Measurements from ENCODE around the gene KIAA1958. TPM values are rescaled to one million over a fixed set of nuclear protein-coding genes. Genes with fewer than 3 reads are reported as not detected.

Gene KIAA1958
- total and polyA plus RNA-seq, 2 of the 4 experiments (the other 2 are of a cell fraction), result 0.65 to 1.8 TPM

DNA sequence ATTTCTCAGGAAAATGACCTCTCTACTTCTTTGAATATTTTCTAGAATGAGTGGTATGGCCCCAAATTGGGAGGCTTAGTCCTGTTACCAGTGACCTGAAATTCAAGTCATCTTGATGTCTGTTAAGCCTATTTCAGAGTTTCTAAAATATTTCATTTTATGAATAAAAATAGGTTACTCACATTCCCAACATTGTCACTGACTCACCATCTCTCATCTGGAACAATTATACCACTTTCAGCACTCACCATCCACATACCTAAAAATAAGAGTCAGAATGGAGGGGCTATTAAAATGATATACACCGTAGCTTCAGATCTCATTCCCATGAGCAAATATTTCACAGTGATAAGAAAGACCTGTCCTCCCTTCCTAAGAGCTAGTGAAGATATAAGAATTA is 71.8 kb downstream of the KIAA1958 start:
- no peak overlapping the region for H2BK20ac ChIP-seq (ENCODE audit: low read depth, low read length)
- no peak for TF ChIP-seq RCOR1 (IDR thresholded peaks at IDR 0.05; ENCODE audit: insufficient replicate concordance, low read length)
- TF ChIP-seq MXI1 (IDR thresholded peaks at IDR 0.05; ENCODE audit: borderline replicate concordance, low read depth, low read length), result no peak
- no peak for TF ChIP-seq CHD1 (IDR thresholded peaks at IDR 0.05; ENCODE audit: low read depth, low read length)
- no peak for TF ChIP-seq MAZ (IDR thresholded peaks at IDR 0.05; ENCODE audit: borderline replicate concordance, low read depth, low read length)
- TF ChIP-seq, protein P1, sequence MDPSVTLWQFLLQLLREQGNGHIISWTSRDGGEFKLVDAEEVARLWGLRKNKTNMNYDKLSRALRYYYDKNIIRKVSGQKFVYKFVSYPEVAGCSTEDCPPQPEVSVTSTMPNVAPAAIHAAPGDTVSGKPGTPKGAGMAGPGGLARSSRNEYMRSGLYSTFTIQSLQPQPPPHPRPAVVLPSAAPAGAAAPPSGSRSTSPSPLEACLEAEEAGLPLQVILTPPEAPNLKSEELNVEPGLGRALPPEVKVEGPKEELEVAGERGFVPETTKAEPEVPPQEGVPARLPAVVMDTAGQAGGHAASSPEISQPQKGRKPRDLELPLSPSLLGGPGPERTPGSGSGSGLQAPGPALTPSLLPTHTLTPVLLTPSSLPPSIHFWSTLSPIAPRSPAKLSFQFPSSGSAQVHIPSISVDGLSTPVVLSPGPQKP (IDR thresholded peaks at IDR 0.05; ENCODE audit: borderline replicate concordance, low read depth, low read length), result no peak
- no peak for TF ChIP-seq RFX5 (IDR thresholded peaks at IDR 0.05; ENCODE audit: low read depth, low read length)
- TF ChIP-seq NFE2L2 (IDR thresholded peaks at IDR 0.05; ENCODE audit: low read depth, low read length), result no peak
- no peak for TF ChIP-seq BHLHE40 (IDR thresholded peaks at IDR 0.05; ENCODE audit: low read depth, low read length)
- TF ChIP-seq, protein P2, sequence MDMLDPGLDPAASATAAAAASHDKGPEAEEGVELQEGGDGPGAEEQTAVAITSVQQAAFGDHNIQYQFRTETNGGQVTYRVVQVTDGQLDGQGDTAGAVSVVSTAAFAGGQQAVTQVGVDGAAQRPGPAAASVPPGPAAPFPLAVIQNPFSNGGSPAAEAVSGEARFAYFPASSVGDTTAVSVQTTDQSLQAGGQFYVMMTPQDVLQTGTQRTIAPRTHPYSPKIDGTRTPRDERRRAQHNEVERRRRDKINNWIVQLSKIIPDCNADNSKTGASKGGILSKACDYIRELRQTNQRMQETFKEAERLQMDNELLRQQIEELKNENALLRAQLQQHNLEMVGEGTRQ (IDR thresholded peaks at IDR 0.05; ENCODE audit: low read depth, low read length), result no peak
- TF ChIP-seq FOS (IDR thresholded peaks at IDR 0.05; ENCODE audit: low read depth, low read length), result no peak
- no peak for TF ChIP-seq RAD21 (IDR thresholded peaks at IDR 0.05; ENCODE audit: low read length)
- no peak for TF ChIP-seq SMC3 (IDR thresholded peaks at IDR 0.05; ENCODE audit: low read depth, low read length)
- TF ChIP-seq MAFK (IDR thresholded peaks at IDR 0.05; ENCODE audit: low read depth, low read length), result no peak
- TF ChIP-seq CEBPB (IDR thresholded peaks at IDR 0.05; ENCODE audit: low read depth, low read length), result no peak
- TF ChIP-seq, protein P3, sequence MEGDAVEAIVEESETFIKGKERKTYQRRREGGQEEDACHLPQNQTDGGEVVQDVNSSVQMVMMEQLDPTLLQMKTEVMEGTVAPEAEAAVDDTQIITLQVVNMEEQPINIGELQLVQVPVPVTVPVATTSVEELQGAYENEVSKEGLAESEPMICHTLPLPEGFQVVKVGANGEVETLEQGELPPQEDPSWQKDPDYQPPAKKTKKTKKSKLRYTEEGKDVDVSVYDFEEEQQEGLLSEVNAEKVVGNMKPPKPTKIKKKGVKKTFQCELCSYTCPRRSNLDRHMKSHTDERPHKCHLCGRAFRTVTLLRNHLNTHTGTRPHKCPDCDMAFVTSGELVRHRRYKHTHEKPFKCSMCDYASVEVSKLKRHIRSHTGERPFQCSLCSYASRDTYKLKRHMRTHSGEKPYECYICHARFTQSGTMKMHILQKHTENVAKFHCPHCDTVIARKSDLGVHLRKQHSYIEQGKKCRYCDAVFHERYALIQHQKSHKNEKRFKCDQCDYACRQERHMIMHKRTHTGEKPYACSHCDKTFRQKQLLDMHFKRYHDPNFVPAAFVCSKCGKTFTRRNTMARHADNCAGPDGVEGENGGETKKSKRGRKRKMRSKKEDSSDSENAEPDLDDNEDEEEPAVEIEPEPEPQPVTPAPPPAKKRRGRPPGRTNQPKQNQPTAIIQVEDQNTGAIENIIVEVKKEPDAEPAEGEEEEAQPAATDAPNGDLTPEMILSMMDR (conservative IDR thresholded peaks at IDR 0.05; ENCODE audit: low read depth, low read length), result no peak
- H2AK9ac ChIP-seq (replicated peaks; ENCODE audit: low read depth, low read length, poor library complexity), result no peak overlapping the region
- no peak overlapping the region for H2BK15ac ChIP-seq (ENCODE audit: low read depth, low read length)
- H4K8ac ChIP-seq (ENCODE audit: low read depth in 2 of 2, low read length in 2 of 2), result no peak overlapping the region
- no peaks in the 10 kb centered on the region; a peak in 1 of 4 replicates for H3K79me1 ChIP-seq (ENCODE audit: low read depth in 1 of 2, low read length in 2 of 2)
- H3K4ac ChIP-seq (ENCODE audit: low read depth, low read length), result no peak overlapping the region
- no peak overlapping the region for H3K23ac ChIP-seq (ENCODE audit: low read depth, low read length)
- no peak overlapping the region for H2BK120ac ChIP-seq (ENCODE audit: low read depth, low read length)
- peak overlapping the region; percentile 31 for H2BK5ac ChIP-seq (ENCODE audit: low read depth, low read length, poor library complexity, severe bottlenecking)
- H3K27ac ChIP-seq (ENCODE audit: insufficient read depth, low read length), result no peak overlapping the region
- H3K14ac ChIP-seq (replicated peaks; ENCODE audit: low read depth, low read length), result no peak overlapping the region
- no CpG with 5 or more reads among the region's 1 CpG for WGBS, 2 experiments (ENCODE audit: extremely low coverage in 2 of 2, insufficient read length in 1 of 2)
- no peak overlapping the region for H3K18ac ChIP-seq (ENCODE audit: low read depth, low read length)
- no peak overlapping the region for H4K91ac ChIP-seq (ENCODE audit: insufficient read depth, low read depth, low read length)
- no peak overlapping the region; the same call in 1 of the 2 replicates for H3K4me2 ChIP-seq (ENCODE audit: low read depth, low read length)
- no TSS peak for BruUV-seq (replicated peaks)
- no peak overlapping the region for H3K4me3 ChIP-seq (ENCODE audit: insufficient read depth, low read depth, low read length)
- in situ Hi-C loops (cut with MboI; ENCODE audit: low sequenced_read_pairs) (no loop called here), intact Hi-C loops (cut with micrococcal nuclease) (loop anchor here (5.0 kb wide), 1 partner anchor 71 kb away; the partner anchor contains the start of gene KIAA1958), dilution Hi-C loops (cut with HindIII; ENCODE audit: low sequenced_read_pairs, unreplicated experiment) (no loop called here)
- no peaks in the 10 kb centered on the region for H3K36me3 ChIP-seq (ENCODE audit: control insufficient read depth, insufficient read depth, low read length)
- no peaks in the 10 kb centered on the region for H3K9me3 ChIP-seq (ENCODE audit: control insufficient read depth, insufficient read depth, low read length)
- ATAC-seq (ENCODE audit: low read depth), result no peak
- no peak overlapping the region for H3K9ac ChIP-seq (ENCODE audit: low read depth, low read length)
- no peak overlapping the region for H2AK5ac ChIP-seq (ENCODE audit: low read depth, low read length)
- peaks cover 12% of the 10 kb centered on the region for H3K4me1 ChIP-seq (ENCODE audit: control insufficient read depth, insufficient read depth, low read length)
- peak; percentile 66 for DNase-seq
- POLR2A ChIA-PET (ENCODE audit: unreplicated experiment), result interaction anchor here (0.6 kb wide), 1 partner anchor 651 kb away, joined by 3 read pairs; no protein-coding TSS in a partner anchor
- H2AFZ ChIP-seq (replicated peaks; ENCODE audit: low read length, poor library complexity), result no peak overlapping the region
- CTCF ChIA-PET, result interaction anchor here (0.6 to 1.0 kb wide), 2 partner anchors 20 to 33 kb away, joined by 5 to 6 read pairs; no protein-coding TSS in a partner anchor
- H3K9me1 ChIP-seq (ENCODE audit: insufficient read depth, low read length), result peaks cover 9% of the 10 kb centered on the region; the same call in 1 of the 2 replicates
- H4K5ac ChIP-seq (ENCODE audit: low read depth, low read length), result no peak overlapping the region
- H4K20me1 ChIP-seq (ENCODE audit: insufficient read depth, low read length), result no peaks in the 10 kb centered on the region
- H3K27me3 ChIP-seq (ENCODE audit: control insufficient read depth, insufficient read depth, low read length), result no peaks in the 10 kb centered on the region
- H3K56ac ChIP-seq (ENCODE audit: extremely low read depth, insufficient read depth, low read length), result no peak overlapping the region
